H1 (cell line): Measurements from ENCODE around the gene FAM181B. TPM values are rescaled to one million over a fixed set of nuclear protein-coding genes. Genes with fewer than 3 reads are reported as not detected.

ENCODE experiments used
- CTCF ChIA-PET: fragments of 300-600 bp; sonication (Branson Sonifier 250); formaldehyde crosslinking; loops from one replicate; lab custom pipeline; 2021; ENCODE audit not compliant: partially characterized antibody; lab: Charles Lee
- POLR2A ChIA-PET: fragments of 300-600 bp; sonication (Branson Sonifier 250); formaldehyde crosslinking; loops from one replicate; lab custom pipeline; 2021; ENCODE audit warnings: inconsistent platforms; ENCODE audit not compliant: partially characterized antibody; lab: Charles Lee
- DNase-seq, 2 experiments: peaks; one replicate each; pipeline versions ENCODE4 v3.0.0 to v3.0.0-alpha.2; 2010 to 2022; ENCODE audit warnings: low spot score in 2 of 2, low read depth in 1 of 2, mixed read lengths in 1 of 2
- FAIRE-seq: peaks from 2 replicates; lab custom pipeline; 2011; peaks lifted over from hg19 to GRCh38; lab: Jason Lieb, UNC
- H2AFZ ChIP-seq: 2 replicates; pipeline ENCODE4 v1.8.1; 2012; ENCODE audit warnings: low read length, inconsistent platforms
- H2AK5ac ChIP-seq: 2 replicates; pipeline ENCODE4 v1.6.1; 2013; ENCODE audit warnings: low read depth, low read length
- H2BK120ac ChIP-seq: replicated peaks from 2 replicates; pipeline ENCODE3; 2013; ENCODE audit warnings: low read depth, low read length, inconsistent platforms
- H2BK12ac ChIP-seq: 2 replicates; pipeline ENCODE4 v1.6.1; 2013; ENCODE audit warnings: low read depth, low read length
- H2BK15ac ChIP-seq: 2 replicates; pipeline ENCODE4 v1.6.1; 2013; ENCODE audit warnings: low read length
- H2BK20ac ChIP-seq: 2 replicates; pipeline ENCODE4 v1.6.1; 2013; ENCODE audit warnings: low read length
- H2BK5ac ChIP-seq: 2 replicates; pipeline ENCODE4 v1.6.1; 2013; ENCODE audit warnings: low read depth, low read length
- H3K14ac ChIP-seq: 2 replicates; pipeline ENCODE4 v1.6.1; 2013; ENCODE audit warnings: inconsistent platforms; ENCODE audit not compliant: insufficient read length
- H3K18ac ChIP-seq: 2 replicates; pipeline ENCODE4 v1.6.1; 2013; ENCODE audit warnings: low read length; ENCODE audit errors: extremely low read depth
- H3K23ac ChIP-seq: 2 replicates; pipeline ENCODE4 v1.6.1; 2013; ENCODE audit warnings: inconsistent platforms; ENCODE audit not compliant: insufficient read length
- H3K23me2 ChIP-seq: 2 replicates; pipeline ENCODE4 v1.6.1; 2013; ENCODE audit warnings: low read depth, low read length
- H3K27ac ChIP-seq: 2 replicates; pipeline ENCODE4 v1.6.1; 2011; ENCODE audit warnings: low read depth, low read length, inconsistent platforms
- H3K27me3 ChIP-seq, 4 experiments: replicated peaks in 1 of 4; 1 replicate in 1 of 4; 2 replicates in 3 of 4; pipeline versions ENCODE4 v1.6.1 to v1.8.1; 2011 to 2013; ENCODE audit warnings: low read length in 3 of 4, mild to moderate bottlenecking in 3 of 4, inconsistent platforms in 2 of 4, mixed read lengths in 2 of 4, moderate library complexity in 1 of 4; ENCODE audit not compliant: control insufficient read depth in 3 of 4, insufficient read depth in 3 of 4; ENCODE audit errors: extremely low read depth in 1 of 4
- H3K36me3 ChIP-seq, 4 experiments: 2 replicates each; pipeline versions ENCODE4 v1.6.1 to v1.8.1; 2011 to 2013; ENCODE audit warnings: mild to moderate bottlenecking in 4 of 4, low read length in 3 of 4, moderate library complexity in 2 of 4, control low read depth in 1 of 4, inconsistent platforms in 1 of 4; ENCODE audit not compliant: insufficient read depth in 4 of 4, control insufficient read depth in 2 of 4
- H3K4ac ChIP-seq: replicated peaks from 2 replicates; pipeline ENCODE3; 2013; ENCODE audit warnings: low read length, low read depth, mixed read lengths, inconsistent platforms; ENCODE audit not compliant: insufficient read length
- H3K4me1 ChIP-seq, 4 experiments: replicated peaks in 1 of 4; 1 replicate in 1 of 4; 2 replicates in 3 of 4; pipeline versions ENCODE4 v1.6.1 to v1.8.1; 2011 to 2013; ENCODE audit warnings: low read length in 3 of 4, inconsistent platforms in 2 of 4, mixed read lengths in 1 of 4; ENCODE audit not compliant: insufficient read depth in 4 of 4, control insufficient read depth in 3 of 4
- H3K4me2 ChIP-seq, 2 experiments: 2 replicates each; pipeline versions ENCODE4 v1.6.1 to v1.8.1; 2011 to 2013; ENCODE audit warnings: low read depth in 2 of 2, low read length in 2 of 2, control low read depth in 1 of 2, inconsistent platforms in 1 of 2, mild to moderate bottlenecking in 1 of 2; ENCODE audit not compliant: insufficient read depth in 1 of 2
- H3K4me3 ChIP-seq, 4 experiments: fragments of 200-600, 300-600 bp in 1 of 4; sonication (generic), shearing (Covaris generic), sonication (Bioruptor Twin) in 1 of 4; 2 replicates each; pipeline versions ENCODE4 v1.5.1 to v1.8.1; 2011 to 2016; ENCODE audit warnings: low read length in 4 of 4, low read depth in 3 of 4, control low read depth in 2 of 4, inconsistent platforms in 2 of 4, mild to moderate bottlenecking in 2 of 4, mixed read lengths in 1 of 4, moderate library complexity in 1 of 4; ENCODE audit not compliant: insufficient read depth in 2 of 4; ENCODE audit errors: extremely low read depth in 1 of 4
- H3K56ac ChIP-seq: replicated peaks from 2 replicates; pipeline ENCODE3; 2013; ENCODE audit warnings: low read depth, mild to moderate bottlenecking, mixed read lengths, low read length, inconsistent platforms; ENCODE audit not compliant: insufficient read length
- H3K79me1 ChIP-seq: 2 replicates; pipeline ENCODE4 v1.6.1; 2013; ENCODE audit warnings: low read depth, low read length, control low read depth
- H3K79me2 ChIP-seq, 2 experiments: 2 replicates each; pipeline versions ENCODE4 v1.6.1 to v1.8.1; 2012 to 2013; ENCODE audit warnings: low read length in 2 of 2, mild to moderate bottlenecking in 2 of 2, inconsistent platforms in 1 of 2; ENCODE audit not compliant: insufficient read depth in 2 of 2, control insufficient read depth in 1 of 2
- H3K9ac ChIP-seq, 4 experiments: replicated peaks in 1 of 4; 1 replicate in 1 of 4; 2 replicates in 3 of 4; pipeline versions ENCODE4 v1.6.1 to v1.8.1; 2011 to 2013; ENCODE audit warnings: low read depth in 3 of 4, low read length in 3 of 4, control low read depth in 2 of 4, mild to moderate bottlenecking in 2 of 4, moderate library complexity in 2 of 4, inconsistent platforms in 1 of 4; ENCODE audit errors: extremely low read depth in 1 of 4
- H3K9me3 ChIP-seq, 2 experiments: 2 replicates each; pipeline versions ENCODE4 v1.6.1 to v1.8.1; 2012 to 2013; ENCODE audit warnings: mild to moderate bottlenecking in 2 of 2, moderate library complexity in 2 of 2, control low read depth in 1 of 2, inconsistent platforms in 1 of 2, low read depth in 1 of 2, low read length in 1 of 2, mixed read lengths in 1 of 2; ENCODE audit not compliant: insufficient read depth in 2 of 2
- H4K20me1 ChIP-seq, 2 experiments: replicated peaks in 1 of 2; 2 replicates each; pipeline versions ENCODE3 to v1.8.1; 2011 to 2013; ENCODE audit warnings: inconsistent platforms in 2 of 2, low read length in 2 of 2, mild to moderate bottlenecking in 1 of 2; ENCODE audit not compliant: insufficient read depth in 2 of 2, control insufficient read depth in 1 of 2
- H4K5ac ChIP-seq: 2 replicates; pipeline ENCODE4 v1.6.1; 2013; ENCODE audit warnings: low read length, low read depth, mixed read lengths, inconsistent platforms; ENCODE audit not compliant: insufficient read length
- H4K8ac ChIP-seq: 2 replicates; pipeline ENCODE4 v1.8.0; 2013; ENCODE audit warnings: mild to moderate bottlenecking, moderate library complexity, low read length, inconsistent platforms; ENCODE audit not compliant: insufficient read depth; ENCODE audit errors: extremely low read depth
- H4K91ac ChIP-seq: replicated peaks from 2 replicates; pipeline ENCODE3; 2013; ENCODE audit warnings: low read length, mixed read lengths, inconsistent platforms; ENCODE audit not compliant: insufficient read length
- BCL11A ChIP-seq, 2 experiments: IDR thresholded peaks; one replicate each; pipeline ENCODE4 v1.6.1; 2011; ENCODE audit warnings: low read depth in 2 of 2, low read length in 2 of 2, mild to moderate bottlenecking in 2 of 2
- KDM4A ChIP-seq: IDR thresholded peaks from one replicate; pipeline ENCODE4 v1.7.1; 2012; ENCODE audit warnings: low read depth, mild to moderate bottlenecking, moderate library complexity, low read length, inconsistent platforms; ENCODE audit not compliant: severe bottlenecking
- MAFK ChIP-seq: IDR thresholded peaks from 2 replicates; pipeline ENCODE4 v1.6.1; 2012; ENCODE audit warnings: low read depth, mild to moderate bottlenecking, improper control_type of control experiment, low read length
- PHF8 ChIP-seq: fragments of 200-600 bp; sonication (generic); conservative IDR thresholded peaks from 2 replicates; pipeline ENCODE4 v1.7.1; 2012; ENCODE audit warnings: low read depth, mild to moderate bottlenecking, inconsistent platforms, low read length, moderate library complexity
- ZNF274 ChIP-seq: IDR thresholded peaks from 2 replicates; pipeline ENCODE4 v1.7.0; 2012; ENCODE audit warnings: low read length, borderline replicate concordance; ENCODE audit errors: extremely low read depth
- polyA plus RNA-seq, 7 experiments: library from polyadenylated mRNA; depleted of rRNA in 3 of 7; stranded (reverse) in 5 of 7; unstranded in 2 of 7; fragments of >200 nt in 5 of 7; fragments of 200-250 nt in 2 of 7; gene quantifications; 1 replicate in 5 of 7; 2 replicates in 1 of 7; 4 replicates in 1 of 7; pipeline versions ENCODE4 v1.2.1 to v1.2.3, GENCODE V29; 2011 to 2013; ENCODE audit warnings: missing spikeins in 2 of 7, mixed read lengths in 2 of 7
- total RNA-seq: library from RNA; stranded (reverse); fragmentation: NEBNext Ultra II Directional; extraction: Animal tissue kit (Norgen Biotek cat#: 25700); gene quantifications from 2 replicates; pipeline ENCODE4 v1.2.1, GENCODE V29; 2021

FAM181B gene
- total and polyA plus RNA-seq, 2 of the 8 experiments (the other 6 are each of a cell fraction or from before 2014, with no cell fraction given): 0.21 to 0.37 TPM

DNA sequence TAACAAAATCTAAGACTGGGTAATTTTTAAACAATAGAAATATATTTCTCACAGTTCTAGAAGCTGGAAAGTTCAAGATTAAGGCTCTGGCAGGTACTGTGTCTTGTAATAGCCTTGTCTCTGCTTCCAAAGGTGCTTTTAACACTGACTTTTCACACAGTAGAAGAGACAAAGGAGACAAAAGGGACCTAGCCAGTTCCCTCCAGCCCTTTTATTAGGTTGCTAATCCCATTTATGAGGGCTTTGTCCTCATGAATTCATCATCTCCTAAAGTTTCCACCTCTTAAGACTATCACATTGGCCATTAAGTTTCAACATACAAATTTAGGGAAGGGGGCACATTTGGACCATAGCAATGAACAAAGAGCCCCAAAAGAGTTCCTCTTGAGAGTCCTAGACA, 40.7 kb downstream of the FAM181B start:
- H3K14ac ChIP-seq: no peak overlapping the region
- H3K36me3 ChIP-seq: no peaks in the 10 kb centered on the region
- H3K4ac ChIP-seq: no peak overlapping the region
- no peaks in the 10 kb centered on the region for H4K20me1 ChIP-seq
- H3K4me3 ChIP-seq: no peak overlapping the region
- no peak overlapping the region for H3K56ac ChIP-seq
- no peak for TF ChIP-seq BCL11A (IDR thresholded peaks at IDR 0.05; ENCODE audit: low read depth in 2 of 2, low read length in 2 of 2)
- TF ChIP-seq KDM4A: no peak
- TF ChIP-seq PHF8: no peak
- no peak for TF ChIP-seq MAFK
- TF ChIP-seq ZNF274: no peak
- DNase-seq (no peak), FAIRE-seq (no peak)
- H3K4me1 ChIP-seq: no peaks in the 10 kb centered on the region; a peak in 1 of 7 replicates
- H3K9me3 ChIP-seq: no peaks in the 10 kb centered on the region
- no peak overlapping the region for H3K27ac ChIP-seq
- no peaks in the 10 kb centered on the region for H3K79me1 ChIP-seq
- H2BK12ac ChIP-seq: no peak overlapping the region
- no peak overlapping the region for H2AFZ ChIP-seq
- H4K8ac ChIP-seq: no peak overlapping the region
- H3K18ac ChIP-seq: no peak overlapping the region
- no peak overlapping the region for H4K5ac ChIP-seq
- H2BK5ac ChIP-seq: no peak overlapping the region
- CTCF ChIA-PET: interaction anchor here (0.8 to 1.0 kb wide), 2 partner anchors 10 kb away, joined by 3 read pairs; no protein-coding TSS in a partner anchor
- H2BK15ac ChIP-seq: no peak overlapping the region
- POLR2A ChIA-PET: no interaction called here
- no peak overlapping the region for H3K23ac ChIP-seq
- no peak overlapping the region for H2AK5ac ChIP-seq
- H3K9ac ChIP-seq: no peak overlapping the region
- no peak overlapping the region for H2BK120ac ChIP-seq
- no peaks in the 10 kb centered on the region for H3K79me2 ChIP-seq
- H3K4me2 ChIP-seq: no peak overlapping the region
- no peak overlapping the region for H2BK20ac ChIP-seq
- no peak overlapping the region for H4K91ac ChIP-seq
- H3K27me3 ChIP-seq: no peaks in the 10 kb centered on the region
- H3K23me2 ChIP-seq: no peaks in the 10 kb centered on the region
